Smooth muscle cell (in vitro differentiated cells): ENCODE measurements around the gene BECN2. TPM values are rescaled to one million over a fixed set of nuclear protein-coding genes. Genes with fewer than 3 reads are reported as not detected.

ENCODE experiments used
- DNase-seq: peaks from one replicate; lab custom pipeline; 2025; ENCODE audit not compliant: unreplicated experiment; lab: John Stamatoyannopoulos, UW
- H2AFZ ChIP-seq: fragments of 200-600 bp; sonication (generic); 2 replicates; pipeline ENCODE4 v1.6.0; 2016; ENCODE audit warnings: antibody characterized with exemption, low read depth, mild to moderate bottlenecking
- H3F3A ChIP-seq: fragments of 200-600 bp; sonication (generic); 2 replicates; pipeline ENCODE4 v1.6.0; 2017; ENCODE audit warnings: antibody characterized with exemption, low read depth
- H3K27ac ChIP-seq: fragments of 200-600 bp; sonication (generic); 2 replicates; pipeline ENCODE4 v1.5.1; 2016; ENCODE audit warnings: low read depth, mild to moderate bottlenecking
- H3K27me3 ChIP-seq: fragments of 200-600 bp; sonication (generic); 2 replicates; pipeline ENCODE4 v1.6.1; 2016; ENCODE audit warnings: low read depth, mild to moderate bottlenecking
- H3K36me3 ChIP-seq: fragments of 200-600 bp; sonication (generic); 2 replicates; pipeline ENCODE4 v1.5.1; 2016; ENCODE audit warnings: low read depth
- H3K4me1 ChIP-seq: fragments of 200-600 bp; sonication (generic); 2 replicates; pipeline ENCODE4 v1.5.1; 2016; ENCODE audit warnings: low read depth
- H3K4me2 ChIP-seq: fragments of 200-600 bp; sonication (generic); 2 replicates; pipeline ENCODE4 v1.6.0; 2016; ENCODE audit warnings: mild to moderate bottlenecking
- H3K4me3 ChIP-seq: fragments of 200-600 bp; sonication (generic); 2 replicates; pipeline ENCODE4 v1.5.1; 2016; ENCODE audit warnings: mild to moderate bottlenecking
- H3K79me2 ChIP-seq: fragments of 200-600 bp; sonication (generic); 2 replicates; pipeline ENCODE4 v1.6.0; 2016; ENCODE audit warnings: low read depth, mild to moderate bottlenecking
- H3K9ac ChIP-seq: fragments of 200-600 bp; sonication (generic); 2 replicates; pipeline ENCODE4 v1.6.0; 2016; ENCODE audit warnings: low read depth
- H3K9me3 ChIP-seq: fragments of 200-600 bp; sonication (generic); replicated peaks from 2 replicates; pipeline ENCODE4 v1.5.1; 2016; ENCODE audit warnings: low read depth
- H4K20me1 ChIP-seq: fragments of 200-600 bp; sonication (generic); 2 replicates; pipeline ENCODE4 v1.6.0; 2016; ENCODE audit warnings: low read depth
- WGBS: methylation state at CpG from one replicate; pipeline ENCODE4 v1.1.7; 2016; ENCODE audit warnings: low lambda C conversion rate; 5-methylcytosine and 5-hydroxymethylcytosine counted together
- polyA plus RNA-seq: library from polyadenylated mRNA; unstranded; fragments of >200 nt; fragmentation: Nextera tagmentation; extraction: Ambion mirVana; gene quantifications from 2 replicates; pipeline ENCODE4 v1.2.1, GENCODE V29; 2016
- total RNA-seq: library from RNA; depleted of rRNA; stranded (reverse); fragments of >200 nt; gene quantifications from 2 replicates; pipeline ENCODE4 v1.2.3, GENCODE V29; 2014
- TF ChIP-seq, protein P1 (sequence below): fragments of 200-600 bp; sonication (generic); IDR thresholded peaks from 2 replicates; pipeline ENCODE4 v1.5.1; 2017; ENCODE audit warnings: borderline replicate concordance, mild to moderate bottlenecking, antibody characterized with exemption; ENCODE audit not compliant: insufficient read depth, poor library complexity, severe bottlenecking

BECN2 gene
- total and polyA plus RNA-seq, 2 experiments from 2014 or later, result not detected

DNA sequence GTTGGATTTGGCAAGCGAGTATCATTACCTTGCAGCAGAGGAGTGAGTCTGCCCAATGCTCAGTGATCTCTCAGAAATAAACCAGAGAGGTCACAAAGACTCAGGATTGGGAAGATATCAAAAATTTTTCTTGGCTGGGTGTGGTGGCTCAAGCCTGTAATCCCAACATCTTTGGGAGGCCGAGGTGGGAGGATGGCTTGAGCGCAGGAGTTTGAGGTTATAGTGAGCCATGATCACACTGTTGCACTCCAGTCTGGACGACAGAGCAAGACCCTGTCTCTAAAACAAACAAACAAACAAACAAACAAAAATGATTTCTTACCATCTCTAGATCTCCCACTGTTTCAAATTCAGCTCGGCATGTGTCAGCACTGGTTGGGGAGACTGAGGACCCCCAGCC is 13.3 kb upstream of the BECN2 start:
- no peaks in the 10 kb centered on the region for H3K9me3 ChIP-seq
- no peak overlapping the region for H3K4me2 ChIP-seq
- H4K20me1 ChIP-seq, result no peaks in the 10 kb centered on the region
- no peaks in the 10 kb centered on the region for H3F3A ChIP-seq
- H3K36me3 ChIP-seq, result no peaks in the 10 kb centered on the region
- no peak overlapping the region for H3K9ac ChIP-seq
- WGBS, result 89% methylated on average over 5 of the region's 5 CpGs
- no peak overlapping the region for H2AFZ ChIP-seq
- no peak overlapping the region for H3K4me3 ChIP-seq
- H3K27ac ChIP-seq, result no peak overlapping the region
- no peaks in the 10 kb centered on the region for H3K4me1 ChIP-seq
- H3K27me3 ChIP-seq, result no peaks in the 10 kb centered on the region
- H3K79me2 ChIP-seq, result no peaks in the 10 kb centered on the region
- DNase-seq, result no peak
- TF ChIP-seq, protein P1, sequence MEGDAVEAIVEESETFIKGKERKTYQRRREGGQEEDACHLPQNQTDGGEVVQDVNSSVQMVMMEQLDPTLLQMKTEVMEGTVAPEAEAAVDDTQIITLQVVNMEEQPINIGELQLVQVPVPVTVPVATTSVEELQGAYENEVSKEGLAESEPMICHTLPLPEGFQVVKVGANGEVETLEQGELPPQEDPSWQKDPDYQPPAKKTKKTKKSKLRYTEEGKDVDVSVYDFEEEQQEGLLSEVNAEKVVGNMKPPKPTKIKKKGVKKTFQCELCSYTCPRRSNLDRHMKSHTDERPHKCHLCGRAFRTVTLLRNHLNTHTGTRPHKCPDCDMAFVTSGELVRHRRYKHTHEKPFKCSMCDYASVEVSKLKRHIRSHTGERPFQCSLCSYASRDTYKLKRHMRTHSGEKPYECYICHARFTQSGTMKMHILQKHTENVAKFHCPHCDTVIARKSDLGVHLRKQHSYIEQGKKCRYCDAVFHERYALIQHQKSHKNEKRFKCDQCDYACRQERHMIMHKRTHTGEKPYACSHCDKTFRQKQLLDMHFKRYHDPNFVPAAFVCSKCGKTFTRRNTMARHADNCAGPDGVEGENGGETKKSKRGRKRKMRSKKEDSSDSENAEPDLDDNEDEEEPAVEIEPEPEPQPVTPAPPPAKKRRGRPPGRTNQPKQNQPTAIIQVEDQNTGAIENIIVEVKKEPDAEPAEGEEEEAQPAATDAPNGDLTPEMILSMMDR, result no peak

DNA sequence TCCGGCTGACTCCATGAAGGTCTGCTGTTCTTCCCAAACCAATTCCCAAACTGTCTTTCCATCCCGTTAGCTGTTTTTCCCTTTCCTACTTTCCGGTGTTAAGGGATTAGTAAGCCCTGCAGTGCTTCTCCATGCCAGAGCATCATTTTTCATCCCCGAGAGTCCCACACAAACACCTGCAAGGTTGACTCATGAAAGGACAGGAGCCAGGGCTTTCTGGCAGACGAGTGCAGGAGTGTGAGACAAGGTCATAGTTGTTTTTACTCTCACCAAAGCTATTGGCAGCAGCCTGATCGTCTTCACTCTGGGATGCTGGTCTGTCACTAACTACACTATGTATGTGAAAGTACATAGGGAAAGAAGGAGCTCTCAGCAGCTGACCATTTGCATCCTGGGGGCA is 10.2 kb upstream of the BECN2 start:
- Histone ChIP-seq H3K27me3 (no peaks in the 10 kb centered on the region), H3F3A (no peaks in the 10 kb centered on the region), H3K36me3 (no peaks in the 10 kb centered on the region), H2AFZ (no peak overlapping the region), H3K9me3 (no peaks in the 10 kb centered on the region), H4K20me1 (no peaks in the 10 kb centered on the region), H3K4me2 (no peak overlapping the region), H3K79me2 (no peaks in the 10 kb centered on the region), H3K4me1 (no peaks in the 10 kb centered on the region), H3K9ac (no peak overlapping the region), H3K4me3 (no peak overlapping the region), H3K27ac (no peak overlapping the region)
- no peak for DNase-seq
- TF ChIP-seq, protein P1, result no peak
- WGBS, result 81% methylated on average over 6 of the region's 6 CpGs

DNA sequence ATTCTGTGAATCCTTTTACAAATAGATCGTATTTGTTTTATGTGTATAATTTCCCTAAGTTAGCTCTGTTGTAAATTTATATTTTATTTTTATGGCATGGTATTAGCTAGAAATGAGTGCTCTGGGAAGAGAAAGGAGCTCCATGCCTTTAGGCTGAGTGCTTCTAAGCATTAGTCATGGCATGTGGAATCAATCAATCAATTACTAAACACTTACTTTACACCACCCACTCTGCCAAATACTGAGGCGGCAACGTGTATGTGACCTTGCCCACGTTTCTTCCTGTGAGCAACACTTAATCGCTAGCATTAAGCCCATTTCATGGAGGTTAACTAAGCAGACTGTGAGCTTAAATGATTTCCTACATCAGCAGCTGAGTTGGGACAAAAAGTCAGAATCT is 7.2 kb upstream of the BECN2 start:
- H3K4me3 ChIP-seq, result no peak overlapping the region
- H3K27me3 ChIP-seq, result no peaks in the 10 kb centered on the region
- DNase-seq, result no peak
- no peaks in the 10 kb centered on the region for H3K79me2 ChIP-seq
- H3K4me2 ChIP-seq, result no peak overlapping the region
- no peaks in the 10 kb centered on the region for H3K9me3 ChIP-seq
- H3K36me3 ChIP-seq, result no peaks in the 10 kb centered on the region
- no peaks in the 10 kb centered on the region for H4K20me1 ChIP-seq
- H2AFZ ChIP-seq, result no peak overlapping the region
- TF ChIP-seq, protein P1, result no peak
- H3K9ac ChIP-seq, result no peak overlapping the region
- H3K4me1 ChIP-seq, result no peaks in the 10 kb centered on the region
- no peak overlapping the region for H3K27ac ChIP-seq
- 53% methylated on average over 5 of the region's 5 CpGs for WGBS
- H3F3A ChIP-seq, result no peaks in the 10 kb centered on the region

DNA sequence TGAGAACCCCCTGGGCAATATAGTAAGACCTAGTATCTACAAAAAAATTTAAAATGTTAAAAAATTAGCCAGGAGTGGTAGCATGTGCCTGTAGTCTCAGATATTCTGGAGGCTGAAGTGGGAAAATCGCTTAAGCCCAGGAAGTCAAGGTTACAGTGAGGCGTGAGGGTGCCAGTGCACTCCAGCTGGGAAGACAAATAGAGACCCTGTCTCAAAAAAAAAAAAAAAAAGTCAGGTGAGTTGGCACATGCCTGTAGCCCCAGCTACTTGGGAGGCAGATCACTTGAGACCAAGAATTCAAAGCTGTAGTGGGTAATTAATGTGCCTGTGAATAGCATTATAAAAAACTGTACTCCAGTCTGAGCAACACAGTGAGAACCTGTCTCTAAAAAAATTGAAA is 4.6 kb downstream of the BECN2 start:
- H3K9ac ChIP-seq, result no peak overlapping the region
- no peak for DNase-seq
- H3K27ac ChIP-seq, result no peak overlapping the region
- TF ChIP-seq, protein P1, result no peak
- H3K36me3 ChIP-seq, result no peaks in the 10 kb centered on the region
- H3F3A ChIP-seq, result no peaks in the 10 kb centered on the region
- H4K20me1 ChIP-seq, result no peaks in the 10 kb centered on the region
- no peaks in the 10 kb centered on the region for H3K4me1 ChIP-seq
- no peak overlapping the region for H3K4me3 ChIP-seq
- H3K27me3 ChIP-seq, result no peaks in the 10 kb centered on the region
- H3K4me2 ChIP-seq, result no peak overlapping the region
- no peaks in the 10 kb centered on the region for H3K79me2 ChIP-seq
- H2AFZ ChIP-seq, result no peak overlapping the region
- no peaks in the 10 kb centered on the region for H3K9me3 ChIP-seq
- WGBS, result 88% methylated on average over 2 of the region's 2 CpGs
